ENCODE results near the gene USP10.

DNA sequence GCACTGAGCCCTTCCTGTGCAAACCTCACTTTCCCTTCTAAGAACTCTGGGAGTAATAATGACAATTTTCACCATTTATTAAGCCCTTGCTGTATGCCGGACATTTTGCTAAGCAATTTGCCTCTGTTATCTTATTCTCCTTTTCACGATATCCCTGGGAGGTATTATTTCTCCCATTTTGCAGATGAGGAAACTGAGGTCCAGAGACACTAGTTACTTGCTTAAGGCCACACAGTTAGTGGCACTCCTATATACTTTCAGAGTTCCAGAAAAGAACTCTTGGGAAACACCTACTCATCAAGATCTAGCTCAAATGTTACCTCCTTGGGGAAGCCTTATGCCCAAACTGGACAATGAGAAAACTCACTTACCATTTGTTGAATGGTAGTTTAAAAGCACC, 4.8 kb upstream of the USP10 start:
- TF ChIP-seq, protein P1, sequence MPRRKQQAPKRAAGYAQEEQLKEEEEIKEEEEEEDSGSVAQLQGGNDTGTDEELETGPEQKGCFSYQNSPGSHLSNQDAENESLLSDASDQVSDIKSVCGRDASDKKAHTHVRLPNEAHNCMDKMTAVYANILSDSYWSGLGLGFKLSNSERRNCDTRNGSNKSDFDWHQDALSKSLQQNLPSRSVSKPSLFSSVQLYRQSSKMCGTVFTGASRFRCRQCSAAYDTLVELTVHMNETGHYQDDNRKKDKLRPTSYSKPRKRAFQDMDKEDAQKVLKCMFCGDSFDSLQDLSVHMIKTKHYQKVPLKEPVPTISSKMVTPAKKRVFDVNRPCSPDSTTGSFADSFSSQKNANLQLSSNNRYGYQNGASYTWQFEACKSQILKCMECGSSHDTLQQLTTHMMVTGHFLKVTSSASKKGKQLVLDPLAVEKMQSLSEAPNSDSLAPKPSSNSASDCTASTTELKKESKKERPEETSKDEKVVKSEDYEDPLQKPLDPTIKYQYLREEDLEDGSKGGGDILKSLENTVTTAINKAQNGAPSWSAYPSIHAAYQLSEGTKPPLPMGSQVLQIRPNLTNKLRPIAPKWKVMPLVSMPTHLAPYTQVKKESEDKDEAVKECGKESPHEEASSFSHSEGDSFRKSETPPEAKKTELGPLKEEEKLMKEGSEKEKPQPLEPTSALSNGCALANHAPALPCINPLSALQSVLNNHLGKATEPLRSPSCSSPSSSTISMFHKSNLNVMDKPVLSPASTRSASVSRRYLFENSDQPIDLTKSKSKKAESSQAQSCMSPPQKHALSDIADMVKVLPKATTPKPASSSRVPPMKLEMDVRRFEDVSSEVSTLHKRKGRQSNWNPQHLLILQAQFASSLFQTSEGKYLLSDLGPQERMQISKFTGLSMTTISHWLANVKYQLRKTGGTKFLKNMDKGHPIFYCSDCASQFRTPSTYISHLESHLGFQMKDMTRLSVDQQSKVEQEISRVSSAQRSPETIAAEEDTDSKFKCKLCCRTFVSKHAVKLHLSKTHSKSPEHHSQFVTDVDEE (CRISPR knock-in tag; IDR thresholded peaks at IDR 0.05), result no peak
- TF ChIP-seq ZNF70 (CRISPR knock-in tag; IDR thresholded peaks at IDR 0.05) (no peak), CSDC2 (CRISPR knock-in tag; IDR thresholded peaks at IDR 0.05) (no peak)
- TF ChIP-seq, protein P2, sequence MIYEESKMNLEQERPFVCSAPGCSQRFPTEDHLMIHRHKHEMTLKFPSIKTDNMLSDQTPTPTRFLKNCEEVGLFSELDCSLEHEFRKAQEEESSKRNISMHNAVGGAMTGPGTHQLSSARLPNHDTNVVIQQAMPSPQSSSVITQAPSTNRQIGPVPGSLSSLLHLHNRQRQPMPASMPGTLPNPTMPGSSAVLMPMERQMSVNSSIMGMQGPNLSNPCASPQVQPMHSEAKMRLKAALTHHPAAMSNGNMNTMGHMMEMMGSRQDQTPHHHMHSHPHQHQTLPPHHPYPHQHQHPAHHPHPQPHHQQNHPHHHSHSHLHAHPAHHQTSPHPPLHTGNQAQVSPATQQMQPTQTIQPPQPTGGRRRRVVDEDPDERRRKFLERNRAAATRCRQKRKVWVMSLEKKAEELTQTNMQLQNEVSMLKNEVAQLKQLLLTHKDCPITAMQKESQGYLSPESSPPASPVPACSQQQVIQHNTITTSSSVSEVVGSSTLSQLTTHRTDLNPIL (CRISPR knock-in tag; IDR thresholded peaks at IDR 0.05; ENCODE audit: low read depth), result no peak

All from SK-N-SH treated with all-trans-retinoic acid at 6 μM for 48 hours (cell line).